Activated T-helper 1 cell treated with anti-CD3 and anti-CD28 coated beads, Interleukin-12 subunit alpha, Interleukin-12 subunit beta, Interleukin-2, Interleukin-4 antibody, amounts not matched to agents 30 ng/mL and 10 ng/mL and 1 ng/mL, durations not matched to agents 14 hours and 24 hours and 36 hours (primary cell): ENCODE results near the gene CDYL. TPM values are rescaled to one million over a fixed set of nuclear protein-coding genes. Genes with fewer than 3 reads are reported as not detected.

Experiments used
- DNase-seq: peaks from one replicate; pipeline ENCODE4 v3.0.0; 2021; ENCODE audit warnings: low spot score
- H3K27ac Mint-ChIP-seq: one replicate; pipeline ENCODE4 v1.8.0; 2021; ENCODE audit warnings: mild to moderate bottlenecking, mixed read lengths
- H3K27me3 Mint-ChIP-seq: one replicate; pipeline ENCODE4 v1.8.0; 2022; ENCODE audit warnings: mild to moderate bottlenecking, moderate library complexity, mixed read lengths; ENCODE audit not compliant: insufficient read depth
- H3K36me3 Mint-ChIP-seq: one replicate; pipeline ENCODE4 v1.8.0; 2021; ENCODE audit warnings: low read depth, mixed read lengths
- H3K4me1 Mint-ChIP-seq: one replicate; pipeline ENCODE4 v1.8.0; 2021; ENCODE audit warnings: low read depth, mixed read lengths
- H3K4me3 Mint-ChIP-seq: one replicate; pipeline ENCODE4 v1.8.0; 2021; ENCODE audit warnings: mild to moderate bottlenecking, moderate library complexity, mixed read lengths
- H3K9me3 Mint-ChIP-seq: one replicate; pipeline ENCODE4 v1.8.0; 2021; ENCODE audit warnings: mixed read lengths
- intact Hi-C: fragments of 100-400 bp; cut with micrococcal nuclease; formaldehyde crosslinking; loops from one replicate; pipeline ENCODE4 v1.15.1; 2024
- total RNA-seq: library from RNA; stranded (reverse); gene quantifications from 2 replicates; pipeline ENCODE4 v1.2.3, GENCODE V29; 2022

CDYL gene
- total RNA-seq, 1 donor from 2014 or later = 26.8 TPM

DNA sequence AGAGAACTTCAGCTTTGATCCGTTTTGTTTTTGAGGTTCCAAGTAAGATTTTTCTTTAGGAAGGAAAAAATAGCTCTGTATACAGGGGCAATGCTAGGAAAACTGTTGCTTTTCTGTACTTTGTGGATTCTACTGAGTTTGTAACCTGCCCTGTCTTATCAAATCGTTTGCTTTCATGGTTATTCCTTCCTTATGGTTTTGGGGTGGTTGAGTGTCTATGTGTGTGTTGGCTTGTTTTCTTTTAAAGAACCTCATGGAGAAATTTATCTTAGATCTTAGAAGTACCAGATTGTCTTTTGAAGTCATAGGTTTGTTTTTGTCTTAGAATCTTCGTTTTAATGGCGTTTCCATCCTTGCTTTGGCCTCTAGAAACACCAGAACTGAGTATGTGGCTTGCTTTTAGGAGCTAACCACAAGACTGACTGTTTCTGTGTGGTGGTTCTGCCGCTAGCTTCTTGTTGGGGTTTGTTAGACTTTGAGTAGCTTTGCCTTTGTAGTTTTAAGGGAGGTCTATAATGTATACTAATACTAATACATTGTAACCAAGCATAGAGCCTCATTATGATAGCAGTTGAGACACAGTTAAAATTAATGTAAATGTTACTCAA lies 140.9 kb downstream of the CDYL start:
- Mint-ChIP-seq H3K27me3 (no peaks in the 10 kb centered on the region), H3K4me3 (no peak overlapping the region), H3K4me1 (peaks cover 21% of the 10 kb centered on the region), H3K9me3 (no peaks in the 10 kb centered on the region), H3K36me3 (peaks cover 3% of the 10 kb centered on the region), H3K27ac (peak overlapping the region; percentile 56)
- intact Hi-C loops = no loop called here
- DNase-seq = no peak

DNA sequence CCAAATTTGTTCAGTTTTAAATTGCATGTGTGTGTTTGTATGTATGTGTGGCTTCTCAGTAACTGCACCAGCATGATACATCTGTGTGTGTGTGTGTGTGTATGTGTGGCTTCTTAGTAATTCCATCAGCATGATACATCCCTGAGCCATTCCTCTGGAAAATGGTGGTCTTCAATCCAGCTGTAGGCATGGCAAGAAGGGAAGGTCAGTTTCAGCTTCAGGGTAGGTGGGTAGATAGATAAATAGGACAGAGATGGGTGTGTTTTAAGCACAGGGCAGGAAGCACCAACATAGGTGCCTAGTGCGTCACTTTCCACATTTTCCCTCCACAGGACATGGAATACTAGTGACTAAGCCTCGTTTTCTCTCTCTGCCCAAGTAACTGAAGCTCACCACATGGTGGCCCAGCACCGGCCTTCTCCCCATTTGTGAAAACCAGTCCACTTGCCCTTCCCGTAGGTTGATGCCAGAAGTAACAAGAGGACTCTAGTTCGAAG lies 144.8 kb downstream of the CDYL start:
- H3K4me1 Mint-ChIP-seq = peaks cover 17% of the 10 kb centered on the region
- DNase-seq = no peak

DNA sequence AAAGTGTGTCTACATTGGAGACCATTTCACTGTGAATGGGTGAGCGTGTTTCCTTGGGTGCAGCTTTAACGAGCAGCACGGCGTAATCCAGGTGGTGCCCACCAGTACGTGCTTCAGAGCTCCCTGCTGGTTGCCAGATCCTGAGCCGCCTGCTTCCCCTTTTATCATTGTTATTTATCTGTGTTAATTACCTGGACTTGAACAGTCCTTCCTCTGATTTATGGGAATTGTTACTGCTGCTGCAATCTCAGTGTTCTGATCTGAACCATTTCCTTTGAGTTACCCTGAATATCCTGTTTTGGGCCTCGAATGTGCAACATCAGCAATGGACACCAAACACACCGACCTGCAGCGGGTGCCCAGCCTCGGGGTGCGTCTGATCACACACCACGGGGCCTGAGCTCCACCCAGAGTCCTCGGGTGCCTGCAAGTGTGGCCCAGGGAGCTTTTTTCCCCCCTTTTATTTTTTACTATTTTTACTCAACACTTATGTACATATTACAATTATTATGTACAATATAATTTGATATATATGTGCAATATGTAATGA lies 146.4 kb downstream of the CDYL start:
- intact Hi-C loops = no loop called here
- H3K4me3 Mint-ChIP-seq = no peak overlapping the region
- no peaks in the 10 kb centered on the region for H3K36me3 Mint-ChIP-seq
- no peak for DNase-seq
- H3K27me3 Mint-ChIP-seq = no peaks in the 10 kb centered on the region
- H3K4me1 Mint-ChIP-seq = peaks cover 7% of the 10 kb centered on the region
- no peak overlapping the region for H3K27ac Mint-ChIP-seq
- H3K9me3 Mint-ChIP-seq = no peaks in the 10 kb centered on the region

More for the DNA sequence above, 144.8 kb downstream of the CDYL start:
- Mint-ChIP-seq H3K27ac (no peak overlapping the region), H3K36me3 (peaks cover 3% of the 10 kb centered on the region), H3K9me3 (no peaks in the 10 kb centered on the region), H3K27me3 (no peaks in the 10 kb centered on the region), H3K4me3 (no peak overlapping the region)
- intact Hi-C loops = no loop called here

DNA sequence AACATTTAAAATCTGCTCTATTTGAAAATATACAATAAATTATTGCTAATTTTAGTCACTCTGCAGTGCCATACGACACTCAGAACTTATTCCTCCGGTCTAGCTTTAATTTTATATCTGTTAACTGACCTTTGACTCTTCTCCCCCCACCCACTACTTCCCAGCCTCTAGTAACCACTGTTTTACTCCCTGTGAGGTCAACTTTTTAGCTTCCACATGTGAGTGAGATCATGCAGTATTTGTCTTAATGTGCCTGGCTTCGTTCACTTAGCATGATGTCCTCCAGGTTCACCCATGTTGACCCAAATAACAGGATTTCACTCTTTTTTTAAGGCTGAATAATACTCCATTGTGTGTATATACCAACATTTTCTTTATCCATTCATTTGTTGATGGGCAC lies 146.9 kb downstream of the CDYL start:
- Mint-ChIP-seq H3K36me3 (no peaks in the 10 kb centered on the region), H3K9me3 (no peaks in the 10 kb centered on the region), H3K27me3 (no peaks in the 10 kb centered on the region), H3K27ac (no peak overlapping the region), H3K4me1 (peaks cover 9% of the 10 kb centered on the region), H3K4me3 (no peak overlapping the region)
- intact Hi-C loops = no loop called here
- DNase-seq = no peak

DNA sequence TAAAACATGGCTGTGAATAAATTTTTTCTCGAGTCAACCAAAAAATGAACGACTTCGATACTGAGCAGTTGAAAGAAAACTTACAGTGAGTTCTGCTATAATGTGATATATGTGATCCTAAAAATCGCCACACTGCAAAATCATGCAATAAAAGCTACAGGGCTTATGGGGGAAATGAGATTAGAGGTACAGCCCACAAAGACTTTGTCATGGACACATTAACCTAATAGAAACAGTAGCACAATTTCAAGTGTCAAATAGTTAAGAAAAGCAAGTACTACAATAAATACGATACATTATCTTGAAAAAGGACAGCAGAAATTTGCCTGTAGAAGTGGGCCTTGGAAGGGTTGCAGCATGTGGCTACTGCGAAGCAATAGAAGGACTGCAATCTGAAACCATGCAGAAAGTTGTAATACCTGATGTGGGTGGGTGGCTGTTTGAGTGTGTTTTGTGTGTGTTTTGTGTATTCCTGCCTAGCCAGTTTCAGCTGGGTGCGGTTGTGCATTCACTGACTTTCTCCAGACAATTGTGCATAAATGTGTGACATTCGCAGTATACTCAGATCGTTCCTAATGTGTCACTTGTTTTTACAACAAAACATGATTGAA lies 148.6 kb downstream of the CDYL start:
- H3K36me3 Mint-ChIP-seq = no peaks in the 10 kb centered on the region
- no peaks in the 10 kb centered on the region for H3K9me3 Mint-ChIP-seq
- peaks cover 21% of the 10 kb centered on the region for H3K4me1 Mint-ChIP-seq
- no peaks in the 10 kb centered on the region for H3K27me3 Mint-ChIP-seq
- H3K4me3 Mint-ChIP-seq = no peak overlapping the region
- DNase-seq = no peak
- no peak overlapping the region for H3K27ac Mint-ChIP-seq
- intact Hi-C loops = no loop called here

DNA sequence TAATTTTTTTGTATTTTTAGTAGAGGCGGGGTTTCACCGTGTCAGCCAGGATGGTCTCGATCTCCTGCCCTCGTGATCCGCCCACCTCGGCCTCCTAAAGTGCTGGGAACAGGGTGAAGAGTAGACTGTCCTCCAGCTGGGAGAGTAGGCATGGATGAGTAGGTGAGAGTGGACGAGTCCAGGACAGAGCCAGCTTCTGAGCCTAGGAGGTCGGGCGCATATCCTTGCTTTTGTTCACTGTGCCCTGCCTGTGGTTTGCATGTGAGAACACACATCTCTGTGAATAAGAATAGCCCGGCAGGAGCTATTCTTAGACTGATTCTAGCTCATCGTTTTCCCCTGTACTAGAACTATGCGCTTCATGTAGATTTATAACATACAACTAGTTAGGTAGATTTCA lies 149.4 kb downstream of the CDYL start:
- intact Hi-C loops = no loop called here
- H3K27me3 Mint-ChIP-seq = no peaks in the 10 kb centered on the region

DNA sequence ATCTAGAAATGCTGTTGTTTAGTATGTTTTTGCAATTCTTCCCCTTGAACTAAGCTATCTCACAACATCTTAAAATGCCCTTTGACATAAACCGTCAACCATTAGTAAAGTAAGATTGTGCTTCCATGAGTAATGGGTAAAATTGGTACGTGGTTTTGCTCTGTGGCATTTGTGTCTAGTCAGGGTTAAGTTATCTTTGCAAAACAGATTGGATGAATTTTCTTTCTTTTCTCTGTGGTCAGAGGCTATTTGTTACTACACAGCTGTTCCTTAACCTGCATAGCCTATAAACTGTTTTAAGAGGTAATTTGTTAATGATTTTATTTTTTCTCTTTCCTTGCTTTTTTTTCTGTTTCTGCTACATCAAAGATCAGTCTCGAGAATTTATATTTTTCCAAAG lies 152.2 kb downstream of the CDYL start:
- H3K4me1 Mint-ChIP-seq = peaks cover 21% of the 10 kb centered on the region
- no peak for DNase-seq
- no peak overlapping the region for H3K27ac Mint-ChIP-seq
- no peak overlapping the region for H3K4me3 Mint-ChIP-seq
- H3K9me3 Mint-ChIP-seq = no peaks in the 10 kb centered on the region
- H3K27me3 Mint-ChIP-seq = no peaks in the 10 kb centered on the region
- no peaks in the 10 kb centered on the region for H3K36me3 Mint-ChIP-seq
- intact Hi-C loops = no loop called here

More for the DNA sequence above, 149.4 kb downstream of the CDYL start:
- Mint-ChIP-seq H3K27ac (no peak overlapping the region), H3K36me3 (no peaks in the 10 kb centered on the region), H3K4me1 (peaks cover 21% of the 10 kb centered on the region), H3K4me3 (no peak overlapping the region), H3K9me3 (no peaks in the 10 kb centered on the region)
- no peak for DNase-seq

DNA sequence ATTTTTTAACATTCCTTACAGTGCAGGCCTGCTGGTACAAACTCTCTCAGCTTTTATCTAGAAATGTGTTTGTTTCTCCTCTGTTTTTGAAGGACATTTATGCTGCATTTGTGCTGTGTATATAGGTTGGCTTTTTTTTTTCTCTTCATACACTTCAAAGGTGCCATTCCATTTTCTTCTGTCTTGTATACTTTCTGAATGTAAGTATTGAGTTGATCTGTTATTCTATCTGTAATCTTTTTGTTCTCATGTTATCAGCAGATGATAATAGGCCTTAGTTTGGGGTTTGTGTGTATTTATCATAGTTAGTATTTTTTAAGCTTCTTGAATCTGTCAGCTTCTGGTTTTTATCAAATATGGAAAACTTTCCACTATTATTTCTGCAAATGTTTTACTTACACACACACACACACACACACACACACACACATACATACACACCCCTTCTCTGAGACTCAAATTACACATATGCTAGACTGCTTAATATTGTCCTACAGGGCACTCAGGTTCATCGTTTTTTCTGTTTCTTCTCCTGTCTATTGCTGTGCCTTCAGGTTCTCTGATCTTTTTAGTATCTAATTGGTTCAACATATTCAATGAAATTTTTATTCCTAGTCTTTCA lies 153.0 kb downstream of the CDYL start:
- Mint-ChIP-seq H3K27ac (no peak overlapping the region), H3K4me3 (no peak overlapping the region), H3K9me3 (no peaks in the 10 kb centered on the region), H3K36me3 (no peaks in the 10 kb centered on the region), H3K4me1 (peaks cover 19% of the 10 kb centered on the region), H3K27me3 (no peaks in the 10 kb centered on the region)
- intact Hi-C loops = no loop called here
- DNase-seq = no peak

DNA sequence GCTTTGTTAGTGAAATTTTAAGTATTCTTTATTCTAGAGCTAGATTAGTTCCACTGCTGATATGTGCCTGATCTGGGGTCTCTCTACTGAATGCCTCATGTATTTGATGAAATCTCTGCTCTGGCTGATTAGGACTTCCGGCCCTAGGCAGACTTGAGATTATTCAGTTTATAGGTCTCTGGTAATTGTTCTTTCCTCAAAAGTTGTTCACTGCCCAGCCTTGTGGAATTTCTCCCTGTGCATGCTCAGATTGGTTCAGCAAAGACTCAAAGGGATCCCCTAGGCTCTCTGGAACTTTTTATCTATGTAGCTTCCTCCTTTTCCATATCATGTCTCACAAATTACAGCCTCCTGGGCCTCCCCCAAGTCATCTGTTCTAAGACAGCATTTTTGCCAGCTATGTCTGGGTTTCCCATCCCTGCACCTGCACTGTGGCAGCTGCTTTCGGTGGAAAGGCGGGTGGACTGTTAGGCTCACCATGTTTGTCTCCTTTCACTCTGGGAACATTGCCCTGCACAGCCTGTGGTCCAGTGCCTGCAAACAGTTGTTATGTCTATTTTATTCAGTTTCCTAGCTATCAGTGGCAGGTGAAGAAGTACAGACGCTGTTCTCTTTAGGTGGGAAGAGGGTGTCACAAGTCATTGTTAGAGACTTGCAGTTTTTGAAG lies 154.0 kb downstream of the CDYL start:
- H3K4me1 Mint-ChIP-seq = peaks cover 25% of the 10 kb centered on the region
- H3K27me3 Mint-ChIP-seq = no peaks in the 10 kb centered on the region
- no peaks in the 10 kb centered on the region for H3K9me3 Mint-ChIP-seq
- intact Hi-C loops = no loop called here
- no peak overlapping the region for H3K27ac Mint-ChIP-seq
- DNase-seq = no peak
- H3K4me3 Mint-ChIP-seq = no peak overlapping the region
- H3K36me3 Mint-ChIP-seq = no peaks in the 10 kb centered on the region

DNA sequence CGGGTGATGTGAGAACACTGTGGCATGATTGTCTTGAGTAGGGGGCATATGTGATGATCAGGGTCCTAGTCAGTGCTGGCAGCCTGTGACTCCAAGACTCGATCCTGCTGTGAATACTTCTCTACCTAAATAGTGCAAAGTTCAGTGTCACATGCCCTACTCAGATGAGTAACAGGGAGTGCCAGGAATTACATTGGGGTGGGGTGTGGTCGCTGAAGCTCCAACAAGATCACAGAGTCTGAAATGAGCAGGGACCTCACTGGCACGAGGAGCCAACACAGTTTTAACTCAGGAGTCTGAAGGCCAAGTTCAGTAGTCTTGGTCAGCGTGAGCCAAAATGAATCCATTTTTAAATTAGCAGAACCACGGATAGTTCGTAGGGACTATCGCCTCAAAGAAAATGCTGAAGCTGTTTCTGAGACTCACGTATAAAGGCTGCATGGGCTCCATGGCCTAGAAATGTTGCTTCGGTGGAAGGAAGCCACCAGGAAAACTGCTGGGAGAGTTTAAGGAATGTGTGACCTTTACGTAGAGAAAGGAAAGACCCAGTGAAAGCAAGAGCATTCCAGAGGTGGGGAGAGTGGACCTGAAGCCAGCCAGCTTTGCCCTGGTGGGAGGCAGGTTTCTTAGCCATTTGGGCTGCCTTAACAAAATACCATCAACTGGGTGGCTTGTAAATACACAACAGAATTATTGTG lies 155.5 kb downstream of the CDYL start:
- H3K9me3 Mint-ChIP-seq = no peaks in the 10 kb centered on the region
- intact Hi-C loops = no loop called here
- DNase-seq = no peak
- no peak overlapping the region for H3K4me3 Mint-ChIP-seq
- no peak overlapping the region for H3K27ac Mint-ChIP-seq
- no peaks in the 10 kb centered on the region for H3K36me3 Mint-ChIP-seq
- H3K27me3 Mint-ChIP-seq = no peaks in the 10 kb centered on the region
- H3K4me1 Mint-ChIP-seq = peaks cover 40% of the 10 kb centered on the region

DNA sequence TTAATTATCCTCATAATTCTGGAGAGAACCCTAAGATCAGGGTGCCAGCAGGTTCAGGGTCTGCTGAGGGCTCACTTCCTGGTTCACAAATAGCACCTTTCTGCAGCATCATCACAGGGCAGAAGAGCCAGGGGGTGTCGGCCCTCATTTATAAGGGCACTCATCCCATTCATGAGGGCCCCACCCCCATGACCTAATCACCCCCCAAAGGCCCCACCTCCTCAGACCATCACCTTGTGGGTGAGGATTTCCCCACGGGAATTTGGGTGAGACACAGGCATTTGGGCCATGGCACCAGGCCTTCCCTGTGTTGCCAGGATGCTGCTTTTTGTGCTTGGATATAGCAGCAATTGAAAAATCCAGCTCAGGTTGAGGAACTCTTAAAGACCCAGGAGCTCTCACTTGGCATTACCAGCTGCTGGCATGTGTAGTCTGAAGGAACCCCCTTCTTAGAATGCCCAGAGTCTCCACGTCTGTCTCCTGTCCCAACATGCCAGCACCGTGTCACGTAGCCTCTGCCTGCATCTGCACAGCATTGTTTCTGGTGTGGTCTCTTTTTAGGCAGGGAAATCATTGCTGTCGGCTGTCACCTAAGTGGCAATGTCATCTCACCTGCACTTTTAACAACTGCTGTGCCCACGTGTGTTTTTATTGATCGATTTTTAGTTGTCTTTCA lies 156.2 kb downstream of the CDYL start:
- intact Hi-C loops = no loop called here
- no peaks in the 10 kb centered on the region for H3K9me3 Mint-ChIP-seq
- DNase-seq = no peak
- peaks cover 40% of the 10 kb centered on the region for H3K4me1 Mint-ChIP-seq
- no peak overlapping the region for H3K4me3 Mint-ChIP-seq
- H3K36me3 Mint-ChIP-seq = no peaks in the 10 kb centered on the region
- H3K27me3 Mint-ChIP-seq = no peaks in the 10 kb centered on the region
- no peak overlapping the region for H3K27ac Mint-ChIP-seq

DNA sequence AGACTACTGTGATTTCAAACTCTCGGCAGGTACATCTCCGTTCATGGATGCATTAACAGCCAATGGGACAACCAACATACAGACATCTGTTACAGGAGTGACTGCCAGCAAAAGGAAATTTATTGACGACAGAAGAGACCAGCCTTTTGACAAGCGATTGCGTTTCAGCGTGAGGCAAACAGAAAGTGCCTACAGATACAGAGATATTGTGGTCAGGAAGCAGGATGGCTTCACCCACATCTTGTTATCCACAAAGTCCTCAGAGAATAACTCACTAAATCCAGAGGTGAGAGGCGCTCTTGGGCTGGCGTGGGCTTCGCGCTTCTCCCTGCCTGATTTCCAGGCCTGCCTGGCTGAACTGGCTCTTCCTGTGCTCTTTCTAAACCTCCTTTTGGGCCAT lies 159.3 kb downstream of the CDYL start:
- Mint-ChIP-seq H3K27ac (no peak overlapping the region), H3K4me1 (peaks cover 39% of the 10 kb centered on the region), H3K9me3 (no peaks in the 10 kb centered on the region), H3K36me3 (peaks cover 2% of the 10 kb centered on the region), H3K27me3 (no peaks in the 10 kb centered on the region), H3K4me3 (no peak overlapping the region)
- intact Hi-C loops = loop anchor here (2.0 to 5.0 kb wide), 5 partner anchors 208 to 1193 kb away; partner anchors contain the start of gene ECI2
- no peak for DNase-seq
